Smooth muscle cell (in vitro differentiated cells): Measurements from ENCODE around the gene SERHL2. TPM values are rescaled to one million over a fixed set of nuclear protein-coding genes. Genes with fewer than 3 reads are reported as not detected.
"Not testable (repeated sequence)": the region's sequence is repeated elsewhere in the genome, so short reads cannot be mapped to it uniquely, and the experiment has no call there.

Source experiments
- DNase-seq: peaks from one replicate; lab custom pipeline; 2025; ENCODE audit not compliant: unreplicated experiment; lab: John Stamatoyannopoulos, UW
- H2AFZ ChIP-seq: fragments of 200-600 bp; sonication (generic); 2 replicates; pipeline ENCODE4 v1.6.0; 2016; ENCODE audit warnings: antibody characterized with exemption, low read depth, mild to moderate bottlenecking
- H3F3A ChIP-seq: fragments of 200-600 bp; sonication (generic); 2 replicates; pipeline ENCODE4 v1.6.0; 2017; ENCODE audit warnings: antibody characterized with exemption, low read depth
- H3K27ac ChIP-seq: fragments of 200-600 bp; sonication (generic); 2 replicates; pipeline ENCODE4 v1.5.1; 2016; ENCODE audit warnings: low read depth, mild to moderate bottlenecking
- H3K27me3 ChIP-seq: fragments of 200-600 bp; sonication (generic); 2 replicates; pipeline ENCODE4 v1.6.1; 2016; ENCODE audit warnings: low read depth, mild to moderate bottlenecking
- H3K36me3 ChIP-seq: fragments of 200-600 bp; sonication (generic); 2 replicates; pipeline ENCODE4 v1.5.1; 2016; ENCODE audit warnings: low read depth
- H3K4me1 ChIP-seq: fragments of 200-600 bp; sonication (generic); 2 replicates; pipeline ENCODE4 v1.5.1; 2016; ENCODE audit warnings: low read depth
- H3K4me2 ChIP-seq: fragments of 200-600 bp; sonication (generic); 2 replicates; pipeline ENCODE4 v1.6.0; 2016; ENCODE audit warnings: mild to moderate bottlenecking
- H3K4me3 ChIP-seq: fragments of 200-600 bp; sonication (generic); 2 replicates; pipeline ENCODE4 v1.5.1; 2016; ENCODE audit warnings: mild to moderate bottlenecking
- H3K79me2 ChIP-seq: fragments of 200-600 bp; sonication (generic); 2 replicates; pipeline ENCODE4 v1.6.0; 2016; ENCODE audit warnings: low read depth, mild to moderate bottlenecking
- H3K9ac ChIP-seq: fragments of 200-600 bp; sonication (generic); 2 replicates; pipeline ENCODE4 v1.6.0; 2016; ENCODE audit warnings: low read depth
- H3K9me3 ChIP-seq: fragments of 200-600 bp; sonication (generic); replicated peaks from 2 replicates; pipeline ENCODE4 v1.5.1; 2016; ENCODE audit warnings: low read depth
- H4K20me1 ChIP-seq: fragments of 200-600 bp; sonication (generic); 2 replicates; pipeline ENCODE4 v1.6.0; 2016; ENCODE audit warnings: low read depth
- WGBS: methylation state at CpG from one replicate; pipeline ENCODE4 v1.1.7; 2016; ENCODE audit warnings: low lambda C conversion rate; 5-methylcytosine and 5-hydroxymethylcytosine counted together
- polyA plus RNA-seq: library from polyadenylated mRNA; unstranded; fragments of >200 nt; fragmentation: Nextera tagmentation; extraction: Ambion mirVana; gene quantifications from 2 replicates; pipeline ENCODE4 v1.2.1, GENCODE V29; 2016
- total RNA-seq: library from RNA; depleted of rRNA; stranded (reverse); fragments of >200 nt; gene quantifications from 2 replicates; pipeline ENCODE4 v1.2.3, GENCODE V29; 2014
- TF ChIP-seq, protein P1 (sequence below): fragments of 200-600 bp; sonication (generic); IDR thresholded peaks from 2 replicates; pipeline ENCODE4 v1.5.1; 2017; ENCODE audit warnings: borderline replicate concordance, mild to moderate bottlenecking, antibody characterized with exemption; ENCODE audit not compliant: insufficient read depth, poor library complexity, severe bottlenecking

Gene SERHL2
- total and polyA plus RNA-seq, 2 experiments from 2014 or later = 1.3 to 4.6 TPM

DNA sequence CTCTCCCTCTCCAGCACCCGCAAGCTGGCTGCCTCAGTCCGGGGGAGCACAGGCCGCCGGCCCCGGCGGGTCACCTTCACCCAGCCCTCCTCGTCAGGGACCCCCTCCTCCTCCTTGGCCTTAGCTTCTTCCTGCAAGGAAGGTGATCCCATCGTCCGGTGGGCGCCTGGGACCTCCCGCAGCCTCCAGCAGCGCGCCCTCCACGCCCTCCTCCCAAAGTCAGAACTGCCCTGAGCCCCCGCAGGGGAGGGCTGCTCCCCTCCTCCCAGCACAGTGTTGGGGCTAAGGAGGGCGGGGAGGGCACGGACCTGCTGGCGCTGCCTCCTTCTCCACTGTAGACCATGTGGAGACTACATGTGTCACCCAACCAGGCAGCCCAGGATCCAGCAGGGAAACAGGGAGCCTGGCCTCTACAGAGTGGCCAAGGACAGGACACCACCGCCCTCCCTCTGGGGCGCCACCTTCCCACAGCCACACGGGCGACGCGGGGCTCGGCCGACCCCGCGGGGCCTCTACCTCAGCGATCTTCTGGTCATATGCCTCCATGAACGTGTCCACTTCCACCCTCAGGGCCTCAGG, 22.3 kb downstream of the SERHL2 start:
- not testable (repeated sequence) for DNase-seq, H3K79me2 ChIP-seq, H3K4me2 ChIP-seq, H3K4me3 ChIP-seq, H2AFZ ChIP-seq, H3K27me3 ChIP-seq, H3K36me3 ChIP-seq, H3F3A ChIP-seq, H4K20me1 ChIP-seq, H3K9me3 ChIP-seq, H3K4me1 ChIP-seq, H3K27ac ChIP-seq, H3K9ac ChIP-seq
- WGBS = 94% methylated on average over 24 of the region's 30 CpGs

DNA sequence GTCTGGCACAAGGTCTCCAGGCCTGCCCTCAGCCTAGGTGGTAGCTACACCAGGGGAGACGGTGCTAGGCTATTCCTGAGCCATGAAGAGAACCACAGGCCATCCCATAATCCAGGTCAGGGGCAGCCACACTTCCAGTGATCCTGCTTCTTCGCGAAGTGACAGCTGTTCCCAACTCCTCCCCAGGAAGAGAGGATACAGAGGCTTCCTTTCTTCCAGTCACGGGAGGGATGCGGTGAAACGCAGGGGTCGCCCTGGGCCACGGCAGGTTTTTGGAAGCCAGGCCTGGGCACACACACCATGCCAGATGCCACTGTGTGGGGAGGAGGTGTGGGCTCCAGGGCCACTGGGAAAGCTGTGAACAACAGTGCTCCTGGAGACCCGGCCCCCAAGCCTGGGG, 23.4 kb downstream of the SERHL2 start:
- H3K9me3 ChIP-seq, H3K4me2 ChIP-seq, H3F3A ChIP-seq, H3K36me3 ChIP-seq, H3K4me3 ChIP-seq, H3K79me2 ChIP-seq, H3K27me3 ChIP-seq, H4K20me1 ChIP-seq, H3K4me1 ChIP-seq, H3K9ac ChIP-seq, DNase-seq, H2AFZ ChIP-seq, H3K27ac ChIP-seq: not testable (repeated sequence)
- 98% methylated on average over 8 of the region's 9 CpGs for WGBS

DNA sequence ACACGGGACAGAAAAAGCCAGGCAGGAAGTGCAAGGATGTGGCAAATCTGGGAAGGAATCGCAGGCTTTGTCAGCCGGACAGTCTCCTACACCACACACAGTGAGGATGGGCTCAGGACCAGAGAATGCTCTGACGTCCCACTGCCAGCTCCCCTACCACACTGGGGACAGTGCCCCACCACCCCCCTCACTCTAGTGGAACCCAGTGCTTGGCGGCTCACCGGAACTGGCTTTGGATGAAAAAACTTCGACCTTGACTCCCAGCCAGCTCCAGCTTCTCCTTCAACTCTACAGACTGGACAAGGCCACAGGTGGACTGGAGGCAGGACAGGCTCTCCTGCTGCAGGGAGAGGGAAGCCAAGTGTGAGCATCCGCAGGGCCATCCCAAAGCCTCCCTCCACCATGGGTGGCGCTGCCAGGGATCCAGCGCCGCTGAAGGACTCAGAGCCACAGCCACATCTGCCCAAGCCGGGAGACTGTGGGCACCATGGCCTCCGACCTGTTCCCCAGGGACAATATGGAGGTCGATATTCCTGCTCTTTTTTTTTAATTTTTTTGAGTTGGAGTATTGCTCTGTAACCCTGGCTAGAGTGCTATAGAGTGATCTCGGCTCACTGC, 24.0 kb downstream of the SERHL2 start:
- 97% methylated on average over 15 of the region's 15 CpGs for WGBS
- Histone ChIP-seq H4K20me1 (no peaks in the 10 kb centered on the region), H2AFZ (no peak overlapping the region), H3K79me2 (peaks cover 5% of the 10 kb centered on the region), H3K27me3 (no peaks in the 10 kb centered on the region), H3K4me1 (no peaks in the 10 kb centered on the region), H3K4me3 (no peak overlapping the region), H3K4me2 (no peak overlapping the region), H3K27ac (no peak overlapping the region), H3K9me3 (no peaks in the 10 kb centered on the region), H3K9ac (no peak overlapping the region), H3K36me3 (no peaks in the 10 kb centered on the region), H3F3A (peaks cover 5% of the 10 kb centered on the region)
- TF ChIP-seq, protein P1, sequence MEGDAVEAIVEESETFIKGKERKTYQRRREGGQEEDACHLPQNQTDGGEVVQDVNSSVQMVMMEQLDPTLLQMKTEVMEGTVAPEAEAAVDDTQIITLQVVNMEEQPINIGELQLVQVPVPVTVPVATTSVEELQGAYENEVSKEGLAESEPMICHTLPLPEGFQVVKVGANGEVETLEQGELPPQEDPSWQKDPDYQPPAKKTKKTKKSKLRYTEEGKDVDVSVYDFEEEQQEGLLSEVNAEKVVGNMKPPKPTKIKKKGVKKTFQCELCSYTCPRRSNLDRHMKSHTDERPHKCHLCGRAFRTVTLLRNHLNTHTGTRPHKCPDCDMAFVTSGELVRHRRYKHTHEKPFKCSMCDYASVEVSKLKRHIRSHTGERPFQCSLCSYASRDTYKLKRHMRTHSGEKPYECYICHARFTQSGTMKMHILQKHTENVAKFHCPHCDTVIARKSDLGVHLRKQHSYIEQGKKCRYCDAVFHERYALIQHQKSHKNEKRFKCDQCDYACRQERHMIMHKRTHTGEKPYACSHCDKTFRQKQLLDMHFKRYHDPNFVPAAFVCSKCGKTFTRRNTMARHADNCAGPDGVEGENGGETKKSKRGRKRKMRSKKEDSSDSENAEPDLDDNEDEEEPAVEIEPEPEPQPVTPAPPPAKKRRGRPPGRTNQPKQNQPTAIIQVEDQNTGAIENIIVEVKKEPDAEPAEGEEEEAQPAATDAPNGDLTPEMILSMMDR = no peak
- DNase-seq = no peak

DNA sequence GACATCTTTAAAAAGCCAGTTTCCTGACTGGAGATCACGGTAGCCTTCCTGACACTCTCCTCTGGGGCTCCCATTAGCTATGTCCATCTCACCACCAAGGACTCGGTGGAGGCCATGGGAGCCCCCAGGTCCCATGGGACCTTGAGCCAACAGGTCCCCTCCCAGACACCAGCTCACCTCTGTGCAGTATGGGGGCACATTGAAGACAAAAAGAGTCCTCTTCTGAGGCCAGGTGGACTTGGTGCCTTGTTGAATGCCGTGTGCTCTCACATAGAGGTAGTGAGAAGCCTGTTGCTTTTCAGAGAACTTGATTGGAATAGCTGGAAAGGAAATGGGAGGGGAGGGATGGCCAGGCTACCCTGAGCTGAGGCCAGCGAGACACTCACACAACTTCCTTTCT, 26.3 kb downstream of the SERHL2 start:
- not testable (repeated sequence) for H3K27me3 ChIP-seq, H3K27ac ChIP-seq, H3K79me2 ChIP-seq, H3K9ac ChIP-seq, H3K36me3 ChIP-seq, H3K4me3 ChIP-seq, H4K20me1 ChIP-seq, H3K9me3 ChIP-seq, H3K4me1 ChIP-seq, H3K4me2 ChIP-seq, DNase-seq, H2AFZ ChIP-seq
- 95% methylated on average over 3 of the region's 4 CpGs for WGBS
- H3F3A ChIP-seq = peaks cover 11% of the 10 kb centered on the region

DNA sequence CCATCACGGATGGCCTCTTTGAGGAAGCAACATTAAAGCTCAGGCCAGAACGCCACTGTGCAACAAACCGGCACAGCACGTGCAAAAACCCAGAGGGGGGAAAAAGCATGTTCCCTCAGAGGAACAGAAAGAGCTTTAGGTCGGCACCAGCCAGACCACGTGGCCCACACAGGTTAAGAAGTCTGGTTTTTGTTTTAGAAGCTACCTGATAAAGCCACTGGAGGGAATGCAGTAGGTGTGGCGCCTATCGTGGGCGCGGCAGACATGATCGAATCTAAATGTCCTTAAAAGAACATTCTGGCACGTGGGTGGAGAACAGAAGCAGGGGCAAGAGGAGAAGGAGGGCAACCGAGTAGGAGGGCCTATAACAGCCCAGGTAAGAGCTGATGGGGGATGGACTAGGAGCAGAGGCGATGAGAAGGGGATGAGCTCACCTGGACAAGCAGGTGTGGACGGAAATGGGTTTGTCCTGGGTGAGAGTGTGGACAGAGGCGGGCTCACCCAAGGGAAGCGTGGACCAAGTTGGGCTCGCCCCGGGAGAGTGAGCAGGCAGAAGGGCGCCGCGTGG, 27.5 kb downstream of the SERHL2 start:
- not testable (repeated sequence) for H2AFZ ChIP-seq, H3K9me3 ChIP-seq, H3K36me3 ChIP-seq, H3K4me1 ChIP-seq, H3K27me3 ChIP-seq, DNase-seq, H3K79me2 ChIP-seq, H4K20me1 ChIP-seq, H3K27ac ChIP-seq
- Histone ChIP-seq H3K4me3 (peak overlapping the region; percentile 83), H3K4me2 (peak overlapping the region; percentile 97), H3K9ac (peak overlapping the region; percentile 84), H3F3A (peaks cover 11% of the 10 kb centered on the region)
- WGBS = 2% methylated on average over 10 of the region's 22 CpGs
